SU-DHL-6 (cell line): ENCODE measurements around the gene CTR9.

Experiments used
- H2AFZ ChIP-seq: fragments of 200-600 bp; sonication (generic); 2 replicates; pipeline ENCODE4 v1.6.1; 2014; ENCODE audit warnings: low read depth, mild to moderate bottlenecking, moderate library complexity, mixed read lengths, antibody characterized with exemption, low read length; ENCODE audit not compliant: severe bottlenecking
- H3F3A ChIP-seq: fragments of 200-600 bp; shearing (Covaris generic); 2 replicates; pipeline ENCODE4 v1.6.0; 2016; ENCODE audit warnings: antibody characterized with exemption, mild to moderate bottlenecking; ENCODE audit not compliant: insufficient read depth
- H3K27ac ChIP-seq: fragments of 200-600 bp; sonication (generic); 2 replicates; pipeline ENCODE4 v1.5.1; 2016; ENCODE audit warnings: low read depth, mild to moderate bottlenecking, low read length, moderate library complexity, mixed read lengths
- H3K27me3 ChIP-seq: fragments of 200-600 bp; sonication (generic), shearing (Covaris generic); 2 replicates; pipeline ENCODE4 v1.6.0; 2014; ENCODE audit warnings: mild to moderate bottlenecking, low read length
- H3K36me3 ChIP-seq: fragments of 200-600 bp; sonication (generic); 2 replicates; pipeline ENCODE4 v1.6.1; 2014; ENCODE audit warnings: mild to moderate bottlenecking, low read length, mixed read lengths
- H3K4me2 ChIP-seq: fragments of 300-600, 200-600 bp; shearing (Covaris generic), sonication (generic); 2 replicates; pipeline ENCODE4 v1.6.0; 2014; ENCODE audit warnings: low read length, low read depth, mild to moderate bottlenecking; ENCODE audit not compliant: poor library complexity, severe bottlenecking
- H3K4me3 ChIP-seq: fragments of 200-600 bp; sonication (generic); 2 replicates; pipeline ENCODE4 v1.5.1; 2014; ENCODE audit warnings: antibody characterized with exemption, low read length, mild to moderate bottlenecking, mixed read lengths; ENCODE audit not compliant: insufficient read depth, poor library complexity, severe bottlenecking
- H3K79me2 ChIP-seq: fragments of 200-600 bp; sonication (generic); 2 replicates; pipeline ENCODE4 v1.6.1; 2014; ENCODE audit warnings: mild to moderate bottlenecking, low read length, moderate library complexity; ENCODE audit not compliant: insufficient read depth
- H3K9ac ChIP-seq: fragments of 200-600 bp; sonication (generic); 2 replicates; pipeline ENCODE4 v1.7.0; 2014; ENCODE audit warnings: mild to moderate bottlenecking, low read length
- H3K9me2 ChIP-seq: fragments of 200-600 bp; sonication (generic); replicated peaks from 2 replicates; pipeline ENCODE4 v1.6.1; 2014; ENCODE audit warnings: low read length; ENCODE audit not compliant: insufficient read depth
- H3K9me3 ChIP-seq: fragments of 200-600 bp; sonication (generic); 2 replicates; pipeline ENCODE4 v1.6.1; 2014; ENCODE audit warnings: low read length, mixed read lengths; ENCODE audit not compliant: insufficient read depth
- H4K20me1 ChIP-seq: fragments of 200-600 bp; sonication (generic); 2 replicates; pipeline ENCODE4 v1.6.1; 2014; ENCODE audit warnings: low read depth, mild to moderate bottlenecking, antibody characterized with exemption, low read length, moderate library complexity, mixed read lengths
- CTCF ChIP-seq: fragments of 200-600 bp; sonication (generic); IDR thresholded peaks from one replicate; pipeline ENCODE4 v1.5.1; 2017; ENCODE audit warnings: antibody characterized with exemption, mild to moderate bottlenecking, low read length, moderate library complexity; ENCODE audit not compliant: insufficient read depth, poor library complexity, severe bottlenecking
- EZH2phosphoT487 ChIP-seq: fragments of 200-600 bp; sonication (generic), shearing (Covaris generic); conservative IDR thresholded peaks from 2 replicates; pipeline ENCODE4 v1.6.1; 2018; ENCODE audit warnings: mild to moderate bottlenecking, antibody characterized with exemption, low read length, moderate library complexity, mixed read lengths

The CTR9 gene

GRCh38 chr11:10797531-10797930 is 46.5 kb downstream of the CTR9 start:
- no peak for TF ChIP-seq EZH2phosphoT487
- TF ChIP-seq CTCF: no peak
- no peak overlapping the region for H3K9ac ChIP-seq
- H3K9me2 ChIP-seq: no peaks in the 10 kb centered on the region
- H3K4me2 ChIP-seq: no peak overlapping the region
- H3K27me3 ChIP-seq: no peaks in the 10 kb centered on the region
- no peaks in the 10 kb centered on the region for H3K9me3 ChIP-seq
- no peak overlapping the region for H2AFZ ChIP-seq
- no peak overlapping the region for H3K27ac ChIP-seq
- no peaks in the 10 kb centered on the region; the same call in 1 of the 2 replicates for H3K79me2 ChIP-seq
- H4K20me1 ChIP-seq: peaks cover 19% of the 10 kb centered on the region; the same call in 1 of the 2 replicates
- peaks cover 62% of the 10 kb centered on the region for H3K36me3 ChIP-seq
- peaks cover 85% of the 10 kb centered on the region for H3F3A ChIP-seq
- no peak overlapping the region for H3K4me3 ChIP-seq

GRCh38 chr11:10798330-10798928 is 47.4 kb downstream of the CTR9 start:
- H3K27me3 ChIP-seq: no peaks in the 10 kb centered on the region
- H4K20me1 ChIP-seq: peaks cover 19% of the 10 kb centered on the region; the same call in 1 of the 2 replicates
- peaks cover 85% of the 10 kb centered on the region for H3F3A ChIP-seq
- H3K4me2 ChIP-seq: no peak overlapping the region
- H2AFZ ChIP-seq: no peak overlapping the region
- H3K36me3 ChIP-seq: peaks cover 70% of the 10 kb centered on the region
- no peak overlapping the region for H3K9ac ChIP-seq
- TF ChIP-seq CTCF (no peak), EZH2phosphoT487 (no peak)
- no peaks in the 10 kb centered on the region for H3K9me3 ChIP-seq
- no peaks in the 10 kb centered on the region; the same call in 1 of the 2 replicates for H3K79me2 ChIP-seq
- H3K4me3 ChIP-seq: no peak overlapping the region
- no peaks in the 10 kb centered on the region for H3K9me2 ChIP-seq
- H3K27ac ChIP-seq: no peak overlapping the region

- Histone ChIP-seq H3F3A (peaks cover 87% of the 10 kb centered on the region), H3K27me3 (no peaks in the 10 kb centered on the region), H4K20me1 (peaks cover 19% of the 10 kb centered on the region; the same call in 1 of the 2 replicates), H3K27ac (no peak overlapping the region), H3K4me3 (no peak overlapping the region), H3K9me3 (no peaks in the 10 kb centered on the region), H3K9ac (no peak overlapping the region), H3K9me2 (no peaks in the 10 kb centered on the region), H3K36me3 (peaks cover 88% of the 10 kb centered on the region), H2AFZ (no peak overlapping the region), H3K4me2 (no peak overlapping the region), H3K79me2 (peaks cover 5% of the 10 kb centered on the region; the same call in 1 of the 2 replicates)
- TF ChIP-seq CTCF (no peak), EZH2phosphoT487 (no peak)
These were observed 49.2 kb downstream of the CTR9 start for GRCh38 chr11:10800292-10800691.
